A549 (cell line): ENCODE measurements around the gene PEX11B.

ENCODE experiments used
- BHLHE40 ChIP-seq: IDR thresholded peaks from 2 replicates; pipeline ENCODE4 v1.6.1; 2012; ENCODE audit warnings: low read depth, low read length, inconsistent platforms
- E2F6 ChIP-seq: IDR thresholded peaks from 2 replicates; pipeline ENCODE4 v1.6.1; 2012; ENCODE audit warnings: low read depth, borderline replicate concordance
- KDM1A ChIP-seq: fragments of 200-600 bp; sonication (generic); IDR thresholded peaks from 2 replicates; pipeline ENCODE4 v1.6.1; 2016; ENCODE audit warnings: low read depth, mild to moderate bottlenecking

DNA sequence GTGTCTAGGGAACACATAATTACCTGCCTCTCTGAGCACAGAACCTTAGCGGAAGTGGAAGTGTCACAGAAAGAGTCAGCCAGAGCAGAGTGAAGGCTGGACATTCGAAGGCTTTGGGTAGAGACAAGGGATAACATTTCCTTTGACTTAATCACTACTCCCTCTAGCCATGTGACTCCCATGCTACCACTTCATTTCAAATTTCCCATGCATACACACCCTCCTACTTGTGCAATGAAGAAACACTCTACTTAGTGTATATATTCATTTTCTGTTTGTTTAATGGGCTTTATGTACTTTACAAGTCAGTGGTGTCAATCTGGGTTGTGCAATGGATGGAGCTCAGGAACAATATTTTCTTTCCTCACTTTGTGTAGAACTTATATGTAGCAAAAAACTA, 39.8 kb downstream of the PEX11B start:
- TF ChIP-seq BHLHE40, result no peak
- TF ChIP-seq E2F6, result no peak
- TF ChIP-seq KDM1A, result no peak
